ENCODE measurements around the gene TK2. TPM values are rescaled to one million over a fixed set of nuclear protein-coding genes. Genes with fewer than 3 reads are reported as not detected.
A peak's percentile ranks its signal among the peaks of the same experiment; 100 is the strongest.

Gene TK2
- total and polyA plus RNA-seq, 7 experiments from 2014 or later: 3.5 to 19.8 (median 6.4) TPM

DNA sequence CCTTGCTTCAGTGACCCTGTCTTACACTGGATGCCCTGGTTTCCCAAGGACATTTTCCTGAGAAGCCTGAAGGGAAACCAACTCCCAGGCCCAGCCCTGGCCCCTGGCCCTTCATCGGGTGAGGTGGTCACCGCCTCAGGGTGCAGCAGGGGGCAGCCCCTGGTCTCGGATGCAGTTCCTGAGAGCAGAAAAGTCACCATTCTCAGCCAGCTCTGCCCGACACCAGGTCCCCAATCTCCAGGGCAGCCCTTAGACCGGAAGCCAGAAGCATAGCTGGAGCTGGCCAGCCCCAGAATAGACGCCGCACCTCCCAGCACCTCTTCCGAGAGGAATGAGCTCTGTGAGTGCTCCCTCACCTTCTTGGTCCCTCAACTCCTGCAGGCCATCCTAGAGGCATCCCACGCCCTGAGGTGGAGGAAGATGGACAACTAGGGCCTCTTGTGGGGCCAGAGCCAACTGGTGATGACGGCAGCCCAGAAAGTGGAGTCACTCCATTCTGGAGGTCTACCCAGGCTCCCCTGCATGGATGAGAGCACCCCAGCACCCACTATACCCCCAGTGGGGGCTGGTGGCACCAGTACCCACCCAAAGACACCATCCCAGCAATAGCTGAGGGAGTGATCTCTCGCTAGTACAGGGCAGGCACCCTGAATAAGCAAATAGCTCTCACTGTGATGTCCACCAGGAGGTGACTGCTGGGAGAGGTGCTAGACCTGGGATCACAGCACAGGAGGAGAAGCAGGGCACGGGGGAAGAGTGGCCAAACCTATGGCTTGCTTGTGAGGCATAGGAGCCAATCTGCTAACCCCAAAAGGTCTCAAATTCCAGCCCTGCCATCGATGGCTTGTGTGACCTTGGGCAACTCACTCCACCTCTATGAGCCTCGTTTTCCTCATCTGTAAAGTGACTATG, 56.2 kb downstream of the TK2 start:
- ChIA-PET POLR2A (interaction anchor here (0.6 kb wide), 1 partner anchor 374 kb away, joined by 3 read pairs; no protein-coding TSS in a partner anchor), CTCF (interaction anchor here (1.0 to 1.2 kb wide), 2 partner anchors 17 to 148 kb away, joined by 3 read pairs; no protein-coding TSS in a partner anchor)
- Histone ChIP-seq H3K27me3 (ENCODE audit: control insufficient read depth in 2 of 2, insufficient read depth in 2 of 2, low read length in 2 of 2) (no peaks in the 10 kb centered on the region), H3K9me3 (ENCODE audit: control insufficient read depth in 2 of 3, low read length in 3 of 3) (no peaks in the 10 kb centered on the region), H3K36me3 (ENCODE audit: control insufficient read depth in 2 of 3, insufficient read depth in 3 of 3, low read length in 3 of 3) (no peaks in the 10 kb centered on the region), H3K4me3 (ENCODE audit: low read length) (no peak overlapping the region), H3K4me1 (ENCODE audit: control insufficient read depth in 2 of 2, insufficient read depth in 2 of 2, low read length in 2 of 2) (no peaks in the 10 kb centered on the region), H3K27ac (ENCODE audit: low read depth, low read length) (no peak overlapping the region)
- no peak for DNase-seq
- ATAC-seq: no peak
- peaks cover 0 to 6% (median 0%) of the 10 kb centered on the region in 7 donors for H3K4me1 Mint-ChIP-seq
- intact Hi-C loops (cut with micrococcal nuclease): no loop called here
- peaks cover 0 to 4% (median 0%) of the 10 kb centered on the region in 11 donors for H3K9me3 Mint-ChIP-seq
- no peak overlapping the region for H3K27ac Mint-ChIP-seq
- peaks cover 0 to 7% (median 0%) of the 10 kb centered on the region in 5 donors for H3K36me3 Mint-ChIP-seq
- no peak overlapping the region for H3K4me3 Mint-ChIP-seq
- H3K27me3 Mint-ChIP-seq: peaks cover 0 to 7% (median 0%) of the 10 kb centered on the region in 5 donors

DNA sequence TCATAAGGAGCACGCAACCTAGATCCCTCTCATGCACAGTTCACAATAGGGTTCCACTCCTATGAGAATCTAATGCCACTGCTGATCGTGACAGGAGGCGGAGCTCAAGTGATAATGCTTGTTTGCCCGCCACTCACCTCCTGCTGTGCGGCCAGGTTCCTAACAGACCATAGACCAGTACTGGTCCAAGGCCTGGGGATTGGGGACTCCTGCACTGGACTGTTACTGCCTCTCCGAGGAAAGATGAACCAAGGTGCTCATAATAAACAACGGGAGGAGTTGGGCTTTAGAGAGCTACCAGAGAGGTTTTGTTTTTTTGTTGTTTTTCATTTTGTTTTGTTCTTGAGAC, 58.2 kb downstream of the TK2 start:
- H3K27me3 ChIP-seq (ENCODE audit: control insufficient read depth in 2 of 2, insufficient read depth in 2 of 2, low read length in 2 of 2): no peaks in the 10 kb centered on the region
- peaks cover 0 to 5% (median 0%) of the 10 kb centered on the region in 5 donors for H3K36me3 Mint-ChIP-seq

GRCh38 chr16:66490774-66491715, 58.9 kb downstream of the TK2 start:
- peaks cover 0 to 1% (median 0%) of the 10 kb centered on the region in 11 donors for H3K9me3 Mint-ChIP-seq
- H3K4me3 Mint-ChIP-seq: no peak overlapping the region
- DNase-seq: no peak
- no peaks in the 10 kb centered on the region for H3K9me3 ChIP-seq (ENCODE audit: control insufficient read depth in 2 of 3, low read length in 3 of 3)
- H3K27ac Mint-ChIP-seq: peak overlapping the region in 1 of 9 donors; percentile 13
- H3K4me3 ChIP-seq (ENCODE audit: low read length): no peak overlapping the region
- no peaks in the 10 kb centered on the region for H3K27me3 Mint-ChIP-seq
- H3K36me3 ChIP-seq (ENCODE audit: control insufficient read depth in 2 of 3, insufficient read depth in 3 of 3, low read length in 3 of 3): no peaks in the 10 kb centered on the region
- peaks cover 0 to 5% (median 0%) of the 10 kb centered on the region in 5 donors for H3K36me3 Mint-ChIP-seq
- H3K27me3 ChIP-seq (ENCODE audit: control insufficient read depth in 2 of 2, insufficient read depth in 2 of 2, low read length in 2 of 2): no peaks in the 10 kb centered on the region
- intact Hi-C loops (cut with micrococcal nuclease): no loop called here
- H3K4me1 Mint-ChIP-seq: peaks cover 0 to 9% (median 0%) of the 10 kb centered on the region in 7 donors
- peak; percentile 40 for ATAC-seq
- no peak overlapping the region for H3K27ac ChIP-seq (ENCODE audit: low read depth, low read length)
- POLR2A ChIA-PET: no interaction called here
- CTCF ChIA-PET: interaction anchor here (0.6 to 0.9 kb wide), 3 partner anchors 62 to 99 kb away, joined by 3 read pairs; no protein-coding TSS in a partner anchor
- H3K4me1 ChIP-seq (ENCODE audit: control insufficient read depth in 2 of 2, insufficient read depth in 2 of 2, low read length in 2 of 2): no peaks in the 10 kb centered on the region

More for the DNA sequence above, 58.2 kb downstream of the TK2 start:
- H3K27me3 Mint-ChIP-seq: no peaks in the 10 kb centered on the region
- DNase-seq (no peak), ATAC-seq (no peak)
- Histone ChIP-seq H3K4me3 (ENCODE audit: low read length) (no peak overlapping the region), H3K4me1 (ENCODE audit: control insufficient read depth in 2 of 2, insufficient read depth in 2 of 2, low read length in 2 of 2) (no peaks in the 10 kb centered on the region), H3K36me3 (ENCODE audit: control insufficient read depth in 2 of 3, insufficient read depth in 3 of 3, low read length in 3 of 3) (no peaks in the 10 kb centered on the region), H3K27ac (ENCODE audit: low read depth, low read length) (no peak overlapping the region), H3K9me3 (ENCODE audit: control insufficient read depth in 2 of 3, low read length in 3 of 3) (no peaks in the 10 kb centered on the region)
- H3K9me3 Mint-ChIP-seq: peaks cover 0 to 1% (median 0%) of the 10 kb centered on the region in 11 donors
- H3K4me3 Mint-ChIP-seq: no peak overlapping the region
- intact Hi-C loops (cut with micrococcal nuclease): no loop called here
- ChIA-PET POLR2A (no interaction called here), CTCF (no interaction called here)
- peaks cover 0 to 9% (median 0%) of the 10 kb centered on the region in 7 donors for H3K4me1 Mint-ChIP-seq
- H3K27ac Mint-ChIP-seq: peak overlapping the region in 1 of 9 donors; percentile 13

- H3K27me3 Mint-ChIP-seq: no peaks in the 10 kb centered on the region
- Histone ChIP-seq H3K36me3 (ENCODE audit: control insufficient read depth in 2 of 3, insufficient read depth in 3 of 3, low read length in 3 of 3) (no peaks in the 10 kb centered on the region), H3K4me3 (ENCODE audit: low read length) (no peak overlapping the region), H3K9me3 (ENCODE audit: control insufficient read depth in 2 of 3, low read length in 3 of 3) (no peaks in the 10 kb centered on the region), H3K4me1 (ENCODE audit: control insufficient read depth in 2 of 2, insufficient read depth in 2 of 2, low read length in 2 of 2) (no peaks in the 10 kb centered on the region), H3K27ac (ENCODE audit: low read depth, low read length) (no peak overlapping the region), H3K27me3 (ENCODE audit: control insufficient read depth in 2 of 2, insufficient read depth in 2 of 2, low read length in 2 of 2) (no peaks in the 10 kb centered on the region)
- ChIA-PET CTCF (interaction anchor here (0.9 kb wide), 1 partner anchor 101 kb away, joined by 3 read pairs; no protein-coding TSS in a partner anchor), POLR2A (no interaction called here)
- peaks cover 0 to 16% (median 0%) of the 10 kb centered on the region in 7 donors for H3K4me1 Mint-ChIP-seq
- peaks cover 0 to 4% (median 0%) of the 10 kb centered on the region in 5 donors for H3K36me3 Mint-ChIP-seq
- peaks cover 0 to 1% (median 0%) of the 10 kb centered on the region in 11 donors for H3K9me3 Mint-ChIP-seq
- H3K27ac Mint-ChIP-seq: no peak overlapping the region
- no peak overlapping the region for H3K4me3 Mint-ChIP-seq
- intact Hi-C loops (cut with micrococcal nuclease): no loop called here
- ATAC-seq (no peak), DNase-seq (no peak)
Observed at GRCh38 chr16:66489818-66490217, 60.1 kb downstream of the TK2 start.

DNA sequence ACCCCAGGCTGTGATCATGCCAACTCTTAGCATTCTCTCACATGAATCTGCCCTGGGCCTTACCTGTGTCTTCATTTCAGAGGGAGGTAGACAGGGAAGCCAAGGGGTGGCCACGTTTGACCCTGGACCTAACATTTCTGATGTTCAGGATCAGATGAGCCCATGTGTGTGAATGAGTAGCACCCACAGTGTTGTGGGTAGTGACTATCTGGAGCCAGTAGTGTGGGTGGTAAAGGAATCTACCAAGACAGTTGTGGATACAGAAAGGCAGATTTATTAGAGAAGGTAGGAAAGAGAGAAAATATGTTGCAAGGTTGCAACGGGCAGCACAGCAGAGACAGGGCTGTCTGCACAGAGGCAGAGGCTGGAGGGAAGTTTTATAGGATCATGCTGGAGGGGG, 60.5 kb downstream of the TK2 start:
- CTCF ChIA-PET: interaction anchor here (0.7 kb wide), 1 partner anchor 42 kb away, joined by 3 read pairs; no protein-coding TSS in a partner anchor
- Histone ChIP-seq H3K4me1 (ENCODE audit: control insufficient read depth in 2 of 2, insufficient read depth in 2 of 2, low read length in 2 of 2) (no peaks in the 10 kb centered on the region), H3K9me3 (ENCODE audit: control insufficient read depth in 2 of 3, low read length in 3 of 3) (no peaks in the 10 kb centered on the region), H3K4me3 (ENCODE audit: low read length) (no peak overlapping the region), H3K27me3 (ENCODE audit: control insufficient read depth in 2 of 2, insufficient read depth in 2 of 2, low read length in 2 of 2) (no peaks in the 10 kb centered on the region), H3K27ac (ENCODE audit: low read depth, low read length) (no peak overlapping the region), H3K36me3 (ENCODE audit: control insufficient read depth in 2 of 3, insufficient read depth in 3 of 3, low read length in 3 of 3) (no peaks in the 10 kb centered on the region)
- intact Hi-C loops (cut with micrococcal nuclease): no loop called here
- peaks cover 0 to 4% (median 0%) of the 10 kb centered on the region in 5 donors for H3K36me3 Mint-ChIP-seq
- no peak for ATAC-seq
- H3K27ac Mint-ChIP-seq: peak overlapping the region in 1 of 9 donors; percentile 79
- no peak for DNase-seq
- H3K4me1 Mint-ChIP-seq: peaks cover 0 to 17% (median under 1%) of the 10 kb centered on the region in 7 donors
- peaks cover 0 to 1% (median 0%) of the 10 kb centered on the region in 11 donors for H3K9me3 Mint-ChIP-seq
- H3K27me3 Mint-ChIP-seq: no peaks in the 10 kb centered on the region
- H3K4me3 Mint-ChIP-seq: no peak overlapping the region
- POLR2A ChIA-PET: interaction anchor here (1.1 kb wide), 1 partner anchor 82 kb away, joined by 3 read pairs; no protein-coding TSS in a partner anchor

DNA sequence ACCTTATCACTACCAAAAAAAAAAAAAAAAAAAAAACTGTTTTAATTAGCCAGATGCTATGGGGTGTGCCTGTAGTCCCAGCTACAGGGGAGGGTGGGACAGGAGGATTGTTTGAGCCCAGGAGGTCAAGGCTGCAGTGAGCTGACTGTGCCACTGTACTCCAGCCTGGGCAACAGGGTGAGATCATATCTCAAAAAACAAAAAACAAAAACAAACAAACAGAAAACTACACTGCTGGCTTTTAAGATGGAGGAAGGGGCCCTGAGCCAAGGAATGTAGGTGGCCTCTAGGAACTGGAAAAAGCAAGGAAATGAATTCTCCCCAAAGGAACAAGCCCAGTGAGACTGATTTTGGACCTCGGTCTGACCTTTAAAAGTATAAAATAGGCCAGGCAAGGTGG, 61.4 kb downstream of the TK2 start:
- ATAC-seq (no peak), DNase-seq (no peak)
- Mint-ChIP-seq H3K4me1 (peaks cover 3 to 26% (median 9%) of the 10 kb centered on the region in 7 donors), H3K4me3 (no peak overlapping the region), H3K9me3 (peaks cover 0 to 4% (median 0%) of the 10 kb centered on the region in 11 donors), H3K27ac (no peak overlapping the region), H3K27me3 (no peaks in the 10 kb centered on the region), H3K36me3 (peaks cover 0 to 4% (median 0%) of the 10 kb centered on the region in 5 donors)
- ChIA-PET CTCF (interaction anchor here (0.6 kb wide), 1 partner anchor 73 kb away, joined by 3 read pairs; no protein-coding TSS in a partner anchor), POLR2A (interaction anchor here (1.1 kb wide), 1 partner anchor 81 kb away, joined by 3 read pairs; no protein-coding TSS in a partner anchor)
- H3K4me3 ChIP-seq (ENCODE audit: low read length): no peak overlapping the region
- intact Hi-C loops (cut with micrococcal nuclease): no loop called here
- peaks cover 0 to 1% of the 10 kb centered on the region in 2 donors for H3K4me1 ChIP-seq (ENCODE audit: control insufficient read depth in 2 of 2, insufficient read depth in 2 of 2, low read length in 2 of 2)
- H3K36me3 ChIP-seq (ENCODE audit: control insufficient read depth in 2 of 3, insufficient read depth in 3 of 3, low read length in 3 of 3): no peaks in the 10 kb centered on the region
- no peaks in the 10 kb centered on the region for H3K9me3 ChIP-seq (ENCODE audit: control insufficient read depth in 2 of 3, low read length in 3 of 3)
- no peaks in the 10 kb centered on the region for H3K27me3 ChIP-seq (ENCODE audit: control insufficient read depth in 2 of 2, insufficient read depth in 2 of 2, low read length in 2 of 2)
- H3K27ac ChIP-seq (ENCODE audit: low read depth, low read length): no peak overlapping the region

All from naive thymus-derived CD4-positive, alpha-beta T cell (primary cell).